Stimulated activated CD4-positive, alpha-beta T cell treated with anti-CD3 and anti-CD28 coated beads, Interleukin-12 subunit alpha, Interleukin-12 subunit beta, amount 100 ng/mL, for 48 hours (primary cell): ENCODE results near the gene RNF123.

ENCODE experiments used
- DNase-seq, 3 donors: peaks; one replicate each; pipeline ENCODE4 v3.0.0-alpha.2; 2020; ENCODE audit warnings: low read depth in 2 of 3, low spot score in 1 of 3

RNF123 gene

GRCh38 chr3:49689046-49689907, at the start of gene RNF123, which contains the start of gene MST1:
Gene RNF123 (plus strand): TSS chr3:49689557. CDS start chr3:49691166, 1,609 bp downstream.
Gene MST1 (minus strand): TSS chr3:49689474. CDS start chr3:49688691, 783 bp downstream.
- peak; percentile 85 to 89 (median 87) for DNase-seq

DNA sequence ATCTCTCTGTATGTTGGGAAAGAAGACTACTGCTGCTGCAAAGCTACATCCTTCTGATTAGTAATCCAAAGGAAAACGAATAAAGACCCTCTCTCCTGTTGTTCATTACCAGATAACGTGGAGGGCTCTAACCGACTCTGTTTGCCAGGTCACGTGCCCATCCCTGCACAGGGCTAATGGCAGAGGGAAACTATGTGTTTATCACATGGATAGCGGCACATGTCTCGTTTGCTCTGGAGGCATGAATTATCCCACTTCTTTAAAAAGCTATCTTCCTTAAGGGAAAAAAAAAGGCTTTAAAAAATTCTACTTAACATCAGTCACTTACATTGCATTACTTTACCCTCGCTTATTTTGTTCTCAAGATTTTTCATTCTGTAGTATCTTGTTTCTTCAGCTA, 48.1 kb upstream of the RNF123 start:
- no peak for DNase-seq

- no peak for DNase-seq
Observed at GRCh38 chr3:49641921-49642707, 47.2 kb upstream of the RNF123 start.

DNA sequence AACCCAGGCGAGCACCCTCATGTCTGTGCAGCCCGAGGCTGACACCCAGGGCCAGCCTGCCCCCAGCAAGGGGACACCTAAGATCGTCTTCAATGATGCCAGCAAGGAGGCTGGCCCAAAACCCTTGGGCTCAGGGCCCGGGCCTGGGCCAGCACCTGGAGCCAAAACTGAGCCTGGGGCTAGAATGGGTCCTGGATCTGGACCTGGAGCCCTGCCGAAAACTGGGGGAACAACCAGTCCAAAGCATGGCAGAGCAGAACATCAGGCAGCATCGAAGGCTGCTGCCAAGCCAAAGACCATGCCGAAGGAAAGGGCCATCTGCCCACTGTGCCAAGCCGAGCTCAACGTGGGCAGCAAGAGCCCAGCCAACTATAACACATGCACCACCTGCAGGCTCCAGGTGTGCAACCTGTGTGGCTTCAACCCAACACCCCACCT, 46.6 kb upstream of the RNF123 start:
- DNase-seq: no peak

DNA sequence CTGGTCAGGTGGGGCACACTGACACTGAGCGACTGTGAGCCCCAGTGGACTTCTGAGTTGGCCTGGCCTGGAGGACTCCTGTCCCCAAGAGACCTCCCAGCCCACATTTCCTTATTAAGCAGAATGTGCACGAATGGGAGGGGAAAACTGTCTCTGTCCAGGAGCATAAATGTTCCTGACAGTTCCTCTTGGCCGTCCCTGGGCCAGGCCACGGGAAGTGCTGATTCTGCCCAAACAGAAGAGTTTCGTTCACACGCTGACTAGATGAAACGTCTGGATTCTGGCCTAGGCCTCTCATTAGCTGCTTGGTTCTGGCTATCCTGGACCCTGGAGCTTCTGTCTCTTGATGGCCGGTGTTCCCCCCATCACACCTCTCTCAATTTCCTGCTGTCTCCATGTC, 44.7 kb upstream of the RNF123 start:
- no peak for DNase-seq

DNA sequence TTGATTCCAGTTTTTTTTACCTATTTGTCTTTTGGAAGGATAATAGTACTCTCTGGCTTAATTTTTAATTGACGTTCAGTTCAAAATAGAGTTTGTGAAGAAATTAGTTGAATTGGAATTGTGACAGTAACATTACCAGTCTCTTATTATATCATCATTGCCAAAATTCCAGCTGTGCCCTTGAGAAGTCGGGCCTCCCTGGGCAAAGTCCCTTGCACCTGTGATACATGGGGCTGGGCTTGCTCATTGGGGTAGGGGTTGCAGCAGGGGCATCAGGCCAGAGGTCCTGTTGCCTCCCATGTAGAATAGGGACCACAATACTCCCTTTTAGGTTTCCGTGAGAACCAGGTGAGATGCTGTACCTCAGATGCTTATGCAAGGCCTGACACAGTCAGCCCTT, 43.1 kb upstream of the RNF123 start:
- DNase-seq: no peak

DNA sequence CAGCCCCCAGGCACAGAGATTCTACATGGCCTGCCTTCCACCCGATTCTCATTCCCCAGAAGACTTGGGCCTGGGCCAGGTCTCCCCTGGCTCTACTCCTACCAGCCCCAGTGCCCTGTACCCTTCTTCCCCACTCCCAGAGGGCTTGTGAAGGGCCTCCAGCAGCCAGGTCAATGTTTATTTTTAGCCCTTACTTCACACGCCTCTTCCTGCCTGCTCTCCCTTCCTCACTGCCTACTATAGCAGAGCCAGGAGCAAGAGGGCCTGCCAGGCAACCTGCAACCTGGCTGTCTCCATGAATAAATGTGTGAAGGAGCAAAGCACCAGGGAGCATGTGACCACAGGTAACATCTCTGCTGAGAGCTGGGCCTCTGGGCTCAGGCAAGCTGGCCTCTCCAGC, 41.6 kb upstream of the RNF123 start:
- no peak for DNase-seq

- no peak for DNase-seq
Observed at GRCh38 chr3:49648354-49649019, 40.9 kb upstream of the RNF123 start.

- no peak for DNase-seq
Observed at GRCh38 chr3:49649576-49649975, 39.8 kb upstream of the RNF123 start.

GRCh38 chr3:49650177-49650576, 39.2 kb upstream of the RNF123 start:
- DNase-seq: no peak

- DNase-seq: no peak
Observed at GRCh38 chr3:49650637-49651036, 38.7 kb upstream of the RNF123 start.

DNA sequence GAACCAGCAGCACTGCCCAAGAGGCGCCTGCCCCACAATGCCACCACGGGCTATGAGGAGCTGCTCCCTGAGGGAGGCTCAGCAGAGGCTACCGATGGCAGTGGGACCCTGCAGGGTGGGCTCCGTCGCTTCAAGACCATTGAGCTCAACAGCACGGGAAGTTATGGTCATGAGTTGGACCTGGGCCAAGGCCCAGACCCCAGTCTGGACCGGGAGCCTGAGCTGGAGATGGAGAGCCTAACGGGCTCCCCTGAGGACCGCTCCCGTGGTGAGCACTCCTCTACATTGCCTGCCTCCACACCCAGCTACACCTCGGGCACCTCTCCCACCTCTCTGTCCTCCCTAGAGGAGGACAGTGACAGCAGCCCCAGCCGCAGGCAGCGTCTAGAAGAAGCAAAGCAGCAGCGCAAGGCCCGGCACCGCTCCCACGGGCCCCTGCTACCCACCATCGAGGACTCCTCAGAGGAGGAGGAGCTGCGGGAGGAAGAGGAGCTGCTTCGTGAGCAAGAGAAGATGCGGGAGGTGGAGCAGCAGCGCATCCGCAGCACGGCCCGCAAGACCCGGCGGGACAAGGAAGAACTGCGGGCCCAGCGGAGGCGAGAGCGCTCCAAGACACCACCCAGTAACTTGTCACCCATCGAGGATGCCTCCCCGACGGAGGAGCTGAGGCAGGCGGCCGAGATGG, 37.0 kb upstream of the RNF123 start:
- no peak for DNase-seq

- no peak for DNase-seq
Observed at GRCh38 chr3:49652903-49653415, 36.4 kb upstream of the RNF123 start.

GRCh38 chr3:49653621-49654020, 35.7 kb upstream of the RNF123 start:
- DNase-seq: no peak

DNA sequence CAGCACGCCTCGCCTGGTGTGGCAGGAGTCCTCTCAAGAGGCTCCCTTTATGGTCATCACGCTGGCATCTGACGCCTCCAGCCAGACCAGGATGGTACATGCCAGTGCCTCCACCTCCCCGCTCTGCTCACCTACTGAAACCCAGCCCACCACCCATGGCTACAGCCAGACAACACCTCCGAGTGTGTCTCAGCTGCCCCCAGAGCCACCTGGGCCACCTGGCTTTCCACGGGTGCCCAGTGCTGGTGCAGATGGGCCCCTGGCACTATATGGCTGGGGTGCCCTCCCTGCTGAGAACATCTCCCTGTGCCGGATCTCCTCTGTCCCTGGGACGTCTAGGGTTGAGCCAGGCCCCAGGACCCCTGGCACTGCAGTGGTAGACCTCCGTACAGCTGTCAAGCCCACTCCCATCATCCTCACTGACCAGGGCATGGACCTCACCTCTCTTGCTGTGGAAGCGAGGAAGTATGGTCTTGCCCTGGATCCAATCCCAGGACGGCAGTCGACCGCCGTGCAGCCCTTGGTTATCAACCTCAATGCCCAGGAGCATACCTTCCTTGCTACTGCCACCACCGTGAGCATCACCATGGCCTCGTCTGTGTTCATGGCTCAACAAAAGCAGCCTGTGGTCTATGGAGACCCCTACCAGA, 35.1 kb upstream of the RNF123 start:
- no peak for DNase-seq

DNA sequence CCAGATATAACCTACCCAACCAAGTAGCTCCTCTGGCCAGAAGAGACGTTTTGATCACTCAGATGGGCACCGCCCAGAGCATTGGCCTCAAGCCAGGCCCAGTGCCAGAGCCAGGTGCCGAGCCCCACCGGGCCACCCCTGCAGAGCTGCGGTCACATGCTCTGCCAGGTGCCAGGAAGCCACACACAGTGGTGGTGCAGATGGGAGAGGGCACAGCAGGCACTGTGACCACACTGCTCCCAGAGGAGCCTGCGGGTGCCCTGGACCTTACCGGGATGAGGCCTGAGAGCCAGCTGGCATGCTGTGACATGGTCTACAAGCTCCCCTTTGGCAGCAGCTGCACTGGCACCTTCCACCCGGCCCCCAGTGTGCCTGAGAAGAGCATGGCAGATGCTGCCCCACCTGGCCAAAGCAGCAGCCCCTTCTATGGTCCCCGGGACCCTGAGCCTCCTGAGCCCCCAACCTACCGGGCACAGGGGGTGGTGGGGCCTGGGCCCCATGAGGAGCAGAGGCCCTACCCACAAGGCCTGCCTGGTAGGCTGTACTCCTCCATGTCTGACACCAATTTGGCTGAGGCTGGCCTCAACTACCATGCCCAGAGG, 34.3 kb upstream of the RNF123 start:
- DNase-seq: no peak

DNA sequence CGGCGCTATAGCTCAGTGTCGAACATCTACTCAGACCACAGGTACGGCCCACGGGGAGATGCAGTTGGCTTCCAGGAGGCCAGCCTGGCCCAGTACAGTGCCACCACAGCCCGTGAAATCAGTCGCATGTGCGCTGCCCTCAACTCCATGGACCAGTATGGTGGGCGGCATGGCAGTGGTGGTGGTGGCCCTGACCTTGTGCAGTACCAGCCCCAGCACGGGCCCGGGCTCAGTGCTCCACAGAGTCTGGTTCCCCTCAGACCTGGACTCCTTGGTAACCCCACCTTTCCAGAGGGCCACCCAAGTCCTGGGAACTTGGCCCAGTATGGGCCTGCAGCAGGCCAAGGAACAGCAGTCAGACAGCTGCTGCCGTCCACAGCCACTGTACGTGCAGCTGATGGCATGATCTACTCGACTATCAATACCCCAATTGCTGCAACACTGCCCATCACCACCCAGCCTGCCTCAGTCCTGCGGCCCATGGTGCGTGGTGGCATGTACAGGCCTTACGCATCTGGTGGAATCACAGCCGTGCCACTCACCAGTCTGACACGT, 33.5 kb upstream of the RNF123 start:
- no peak for DNase-seq

DNA sequence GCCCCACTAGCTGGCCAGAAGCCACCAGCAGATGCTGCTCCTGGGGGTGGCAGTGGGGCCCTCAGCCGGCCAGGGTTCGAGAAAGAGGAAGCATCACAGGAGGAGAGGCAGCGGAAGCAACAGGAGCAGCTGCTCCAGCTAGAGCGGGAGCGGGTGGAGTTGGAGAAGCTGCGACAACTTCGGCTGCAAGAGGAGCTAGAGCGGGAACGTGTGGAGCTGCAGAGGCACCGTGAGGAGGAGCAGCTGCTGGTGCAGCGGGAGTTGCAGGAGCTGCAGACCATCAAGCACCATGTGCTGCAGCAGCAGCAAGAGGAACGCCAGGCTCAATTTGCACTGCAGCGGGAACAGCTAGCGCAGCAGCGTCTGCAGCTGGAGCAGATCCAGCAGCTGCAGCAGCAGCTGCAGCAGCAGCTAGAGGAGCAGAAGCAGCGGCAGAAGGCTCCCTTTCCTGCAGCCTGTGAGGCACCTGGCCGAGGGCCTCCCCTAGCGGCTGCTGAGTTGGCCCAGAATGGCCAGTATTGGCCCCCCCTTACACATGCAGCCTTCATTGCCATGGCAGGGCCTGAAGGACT, 32.7 kb upstream of the RNF123 start:
- DNase-seq: no peak

GRCh38 chr3:49657208-49657915, 32.0 kb upstream of the RNF123 start:
- DNase-seq: no peak
